CD4-positive, alpha-beta memory T cell (primary cell): ENCODE results near the gene DHRS13. TPM values are rescaled to one million over a fixed set of nuclear protein-coding genes. Genes with fewer than 3 reads are reported as not detected.
A peak's percentile ranks its signal among the peaks of the same experiment; 100 is the strongest.
"Not testable (repeated sequence)": the region's sequence is repeated elsewhere in the genome, so short reads cannot be mapped to it uniquely, and the experiment has no call there.

Experiments
- CTCF ChIA-PET: fragments of 350-600 bp; sonication (Branson Sonifier 250); formaldehyde crosslinking; loops from one replicate; lab custom pipeline; 2021; ENCODE audit warnings: inconsistent platforms; ENCODE audit not compliant: partially characterized antibody; lab: Charles Lee
- POLR2A ChIA-PET: fragments of 350-600 bp; sonication (Branson Sonifier 250); formaldehyde crosslinking; loops from one replicate; lab custom pipeline; 2021; ENCODE audit not compliant: partially characterized antibody; lab: Charles Lee
- DNase-seq, 5 donors: peaks; one replicate each; pipeline versions ENCODE4 v3.0.0 to v3.0.0-alpha.2; 2020 to 2022; ENCODE audit warnings: mixed read lengths in 1 of 5
- H3K27ac ChIP-seq: one replicate; pipeline ENCODE4 v1.7.0; 2013; ENCODE audit warnings: low read depth, low read length
- H3K27me3 ChIP-seq: 2 replicates; pipeline ENCODE4 v1.7.0; 2013; ENCODE audit warnings: mild to moderate bottlenecking, low read length, moderate library complexity; ENCODE audit not compliant: insufficient read depth
- H3K36me3 ChIP-seq: 2 replicates; pipeline ENCODE4 v1.7.0; 2013; ENCODE audit warnings: mild to moderate bottlenecking, low read length, moderate library complexity; ENCODE audit not compliant: insufficient read depth
- H3K4me1 ChIP-seq: 2 replicates; pipeline ENCODE4 v1.7.0; 2013; ENCODE audit warnings: mild to moderate bottlenecking, low read length, moderate library complexity; ENCODE audit not compliant: insufficient read depth
- H3K4me3 ChIP-seq, 2 donors: one replicate each; pipeline ENCODE4 v1.7.0; 2013; ENCODE audit warnings: low read length in 2 of 2, mild to moderate bottlenecking in 1 of 2
- H3K9me3 ChIP-seq, 2 donors: one replicate each; pipeline ENCODE4 v1.7.0; 2013; ENCODE audit warnings: low read length in 2 of 2, control low read depth in 1 of 2; ENCODE audit not compliant: control insufficient read depth in 1 of 2
- H3K27ac Mint-ChIP-seq, 7 donors: one replicate each; pipeline ENCODE4 v1.8.0; 2020 to 2021; ENCODE audit warnings: mixed read lengths in 7 of 7, mild to moderate bottlenecking in 6 of 7, inconsistent platforms in 3 of 7, moderate library complexity in 3 of 7
- H3K27me3 Mint-ChIP-seq, 2 donors: one replicate each; pipeline ENCODE4 v1.8.0; 2020 to 2021; ENCODE audit warnings: mixed read lengths in 2 of 2
- H3K36me3 Mint-ChIP-seq, 2 donors: one replicate each; pipeline ENCODE4 v1.8.0; 2020 to 2021; ENCODE audit warnings: mixed read lengths in 2 of 2, inconsistent platforms in 1 of 2, mild to moderate bottlenecking in 1 of 2
- H3K4me1 Mint-ChIP-seq, 4 donors: one replicate each; pipeline ENCODE4 v1.8.0; 2020 to 2021; ENCODE audit warnings: mixed read lengths in 4 of 4, mild to moderate bottlenecking in 1 of 4
- H3K4me3 Mint-ChIP-seq, 8 donors: one replicate each; pipeline ENCODE4 v1.8.0; 2020 to 2021; ENCODE audit warnings: mixed read lengths in 8 of 8, mild to moderate bottlenecking in 7 of 8, moderate library complexity in 6 of 8, inconsistent platforms in 3 of 8
- H3K9me3 Mint-ChIP-seq, 8 donors: one replicate each; pipeline ENCODE4 v1.8.0; 2020 to 2021; ENCODE audit warnings: mixed read lengths in 8 of 8, mild to moderate bottlenecking in 5 of 8, inconsistent platforms in 3 of 8, moderate library complexity in 1 of 8
- intact Hi-C: fragments of 100-400 bp; cut with micrococcal nuclease; formaldehyde crosslinking; loops from one replicate; pipeline ENCODE4 v1.15.1; 2023
- polyA plus RNA-seq, 2 donors: library from polyadenylated mRNA; unstranded; fragments of 300-500 nt; fragmentation: Illumina TruSeq; gene quantifications; one replicate each; pipeline ENCODE4 v1.2.3, GENCODE V29; 2021
- total RNA-seq, 2 experiments: library from RNA; stranded (reverse); gene quantifications; one replicate each; pipeline ENCODE4 v1.2.3, GENCODE V29; 2021

The DHRS13 gene
- total and polyA plus RNA-seq, 4 experiments from 2014 or later: 15.1 to 49.6 (median 32.1) TPM

GRCh38 chr17:28896491-28896883, 6.4 kb downstream of the DHRS13 start:
- intact Hi-C loops: loop anchor here (2.0 kb wide), 1 partner anchor 20 kb away; no protein-coding TSS in a partner anchor
- H3K9me3 Mint-ChIP-seq: no peaks in the 10 kb centered on the region
- ChIA-PET POLR2A (interaction anchor here (0.7 to 9.9 kb wide), 11 partner anchors 12 to 185 kb away, joined by 3 to 193 read pairs (median 11); partner anchors contain the start of genes FAM222B, NEK8, PHF12 and PROCA1), CTCF (interaction anchor here (0.7 to 5.6 kb wide), 6 partner anchors 15 to 146 kb away, joined by 3 to 55 read pairs (median 3); partner anchors contain the start of gene FAM222B)
- no peaks in the 10 kb centered on the region for H3K27me3 Mint-ChIP-seq
- DNase-seq: no peak
- Histone ChIP-seq H3K4me1 (peaks cover 73% of the 10 kb centered on the region), H3K36me3 (no peaks in the 10 kb centered on the region), H3K27me3 (no peaks in the 10 kb centered on the region), H3K27ac (peak overlapping the region; percentile 88), H3K4me3 (peak overlapping the region; percentile 74 to 86), H3K9me3 (no peaks in the 10 kb centered on the region)
- H3K4me3 Mint-ChIP-seq: peak overlapping the region; percentile 91 to 98 (median 96)
- peaks cover 8 to 39% of the 10 kb centered on the region in 2 donors for H3K36me3 Mint-ChIP-seq
- H3K4me1 Mint-ChIP-seq: peaks cover 44 to 83% (median 64%) of the 10 kb centered on the region in 4 donors
- peak overlapping the region; percentile 79 to 100 (median 96) for H3K27ac Mint-ChIP-seq

GRCh38 chr17:28895794-28896447, 7.0 kb downstream of the DHRS13 start:
- peaks cover 14 to 45% of the 10 kb centered on the region in 2 donors for H3K36me3 Mint-ChIP-seq
- Histone ChIP-seq H3K27ac (peak overlapping the region; percentile 88), H3K4me3 (peak overlapping the region; percentile 74 to 86), H3K27me3 (no peaks in the 10 kb centered on the region), H3K36me3 (no peaks in the 10 kb centered on the region), H3K9me3 (no peaks in the 10 kb centered on the region), H3K4me1 (peaks cover 68% of the 10 kb centered on the region)
- DNase-seq: no peak
- no peaks in the 10 kb centered on the region for H3K27me3 Mint-ChIP-seq
- intact Hi-C loops: loop anchor here (2.0 kb wide), 1 partner anchor 19 kb away; no protein-coding TSS in a partner anchor
- H3K27ac Mint-ChIP-seq: peak overlapping the region; percentile 79 to 100 (median 96)
- no peaks in the 10 kb centered on the region for H3K9me3 Mint-ChIP-seq
- H3K4me1 Mint-ChIP-seq: peaks cover 48 to 84% (median 67%) of the 10 kb centered on the region in 4 donors
- ChIA-PET CTCF (interaction anchor here (0.7 to 5.6 kb wide), 7 partner anchors 14 to 145 kb away, joined by 3 to 55 read pairs (median 3); partner anchors contain the start of gene FAM222B), POLR2A (interaction anchor here (0.7 to 9.9 kb wide), 9 partner anchors 11 to 1035 kb away, joined by 3 to 193 read pairs (median 5); partner anchors contain the start of genes NEK8, PHF12, PROCA1 and TLCD1)
- H3K4me3 Mint-ChIP-seq: peak overlapping the region; percentile 91 to 98 (median 96)

GRCh38 chr17:28893248-28894183, 9.4 kb downstream of the DHRS13 start:
- Mint-ChIP-seq H3K27ac (peak overlapping the region; percentile 95 to 100 (median 99)), H3K36me3 (peaks cover 8 to 46% of the 10 kb centered on the region in 2 donors), H3K4me3 (peak overlapping the region; percentile 73 to 94 (median 84)), H3K4me1 (peaks cover 39 to 82% (median 61%) of the 10 kb centered on the region in 4 donors)
- H3K36me3 ChIP-seq, H3K9me3 ChIP-seq, H3K9me3 Mint-ChIP-seq, H3K27me3 ChIP-seq, H3K27me3 Mint-ChIP-seq, intact Hi-C loops: not testable (repeated sequence)
- Histone ChIP-seq H3K4me3 (peak overlapping the region; percentile 38 to 65), H3K4me1 (peaks cover 66% of the 10 kb centered on the region), H3K27ac (peak overlapping the region; percentile 66)
- DNase-seq: peak; percentile 15 to 47 (median 30)
- POLR2A ChIA-PET: interaction anchor here (0.7 to 5.8 kb wide), 18 partner anchors 8 to 174 kb away, joined by 3 to 40 read pairs (median 3); partner anchors contain the start of genes DHRS13, NEK8, PHF12 and RPL23A
- CTCF ChIA-PET: interaction anchor here (0.6 to 5.6 kb wide), 16 partner anchors 10 to 166 kb away, joined by 3 to 55 read pairs (median 4); partner anchors contain the start of genes DHRS13, NEK8 and TLCD1

GRCh38 chr17:28892024-28892423, 10.9 kb downstream of the DHRS13 start:
- intact Hi-C loops: no loop called here
- H3K36me3 ChIP-seq: peaks cover 9% of the 10 kb centered on the region
- H3K4me1 Mint-ChIP-seq: peaks cover 37 to 77% (median 57%) of the 10 kb centered on the region in 4 donors
- H3K27ac ChIP-seq: no peak overlapping the region
- peak overlapping the region in 4 of 8 donors; percentile 24 to 57 (median 43) for H3K4me3 Mint-ChIP-seq
- peak overlapping the region in 6 of 7 donors; percentile 80 to 94 (median 88) for H3K27ac Mint-ChIP-seq
- no peaks in the 10 kb centered on the region for H3K27me3 Mint-ChIP-seq
- no peak for DNase-seq
- no peaks in the 10 kb centered on the region for H3K9me3 Mint-ChIP-seq
- ChIA-PET POLR2A (interaction anchor here (0.7 to 4.9 kb wide), 9 partner anchors 10 to 80 kb away, joined by 3 to 40 read pairs (median 5); partner anchors contain the start of genes DHRS13, FAM222B and PHF12), CTCF (interaction anchor here (0.7 to 2.5 kb wide), 5 partner anchors 11 to 165 kb away, joined by 3 to 19 read pairs (median 10); partner anchors contain the start of genes DHRS13, NEK8 and TLCD1)
- no peaks in the 10 kb centered on the region for H3K27me3 ChIP-seq
- H3K9me3 ChIP-seq: no peaks in the 10 kb centered on the region
- H3K4me1 ChIP-seq: peaks cover 57% of the 10 kb centered on the region
- peaks cover 8 to 37% of the 10 kb centered on the region in 2 donors for H3K36me3 Mint-ChIP-seq
- no peak overlapping the region for H3K4me3 ChIP-seq

- no peak for DNase-seq
- Histone ChIP-seq H3K9me3 (no peaks in the 10 kb centered on the region), H3K4me1 (peaks cover 53% of the 10 kb centered on the region), H3K36me3 (peaks cover 16% of the 10 kb centered on the region), H3K27me3 (no peaks in the 10 kb centered on the region), H3K27ac (no peak overlapping the region), H3K4me3 (no peak overlapping the region)
- ChIA-PET CTCF (interaction anchor here (1.5 to 1.7 kb wide), 3 partner anchors 11 to 62 kb away, joined by 3 to 5 read pairs (median 4); no protein-coding TSS in a partner anchor), POLR2A (interaction anchor here (1.0 to 4.9 kb wide), 5 partner anchors 10 to 59 kb away, joined by 3 to 40 read pairs (median 5); partner anchors contain the start of genes DHRS13, FAM222B and PHF12)
- Mint-ChIP-seq H3K27ac (peak overlapping the region; percentile 31 to 94 (median 82)), H3K36me3 (peaks cover 8 to 36% of the 10 kb centered on the region in 2 donors), H3K9me3 (no peaks in the 10 kb centered on the region), H3K4me1 (peaks cover 36 to 70% (median 51%) of the 10 kb centered on the region in 4 donors), H3K27me3 (no peaks in the 10 kb centered on the region), H3K4me3 (peak overlapping the region in 5 of 8 donors; percentile 44 to 57 (median 52))
- intact Hi-C loops: no loop called here
These were observed 11.7 kb downstream of the DHRS13 start for GRCh38 chr17:28891201-28891600.

GRCh38 chr17:28889996-28890395, 12.9 kb downstream of the DHRS13 start:
- H3K9me3 Mint-ChIP-seq: no peaks in the 10 kb centered on the region
- Histone ChIP-seq H3K4me3 (no peak overlapping the region), H3K27ac (no peak overlapping the region), H3K9me3 (no peaks in the 10 kb centered on the region), H3K36me3 (peaks cover 28% of the 10 kb centered on the region), H3K4me1 (peaks cover 42% of the 10 kb centered on the region), H3K27me3 (no peaks in the 10 kb centered on the region)
- H3K27ac Mint-ChIP-seq: peak overlapping the region in 5 of 7 donors; percentile 17 to 62 (median 36)
- ChIA-PET POLR2A (interaction anchor here (1.5 to 4.9 kb wide), 3 partner anchors 12 to 60 kb away, joined by 3 to 40 read pairs (median 30); partner anchors contain the start of genes DHRS13 and PHF12), CTCF (interaction anchor here (0.6 to 1.7 kb wide), 5 partner anchors 12 to 90 kb away, joined by 3 to 5 read pairs (median 3); no protein-coding TSS in a partner anchor)
- H3K4me3 Mint-ChIP-seq: no peak overlapping the region
- no peak for DNase-seq
- intact Hi-C loops: no loop called here
- no peaks in the 10 kb centered on the region for H3K27me3 Mint-ChIP-seq
- H3K4me1 Mint-ChIP-seq: peaks cover 27 to 66% (median 43%) of the 10 kb centered on the region in 4 donors
- peaks cover 11 to 43% of the 10 kb centered on the region in 2 donors for H3K36me3 Mint-ChIP-seq
